GM18873 (cell line): ENCODE results near the gene JUNB.
"Not testable (repeated sequence)": the region's sequence is repeated elsewhere in the genome, so short reads cannot be mapped to it uniquely, and the experiment has no call there.

Experiments used
- ATAC-seq: cut with Tn5 transposase; IDR thresholded peaks from one replicate; pipeline ENCODE4 v1.9.1; 2021; ENCODE audit warnings: mild to moderate bottlenecking, moderate library complexity, moderate number of reproducible peaks; ENCODE audit not compliant: unreplicated experiment, low FRiP score

Gene JUNB

DNA sequence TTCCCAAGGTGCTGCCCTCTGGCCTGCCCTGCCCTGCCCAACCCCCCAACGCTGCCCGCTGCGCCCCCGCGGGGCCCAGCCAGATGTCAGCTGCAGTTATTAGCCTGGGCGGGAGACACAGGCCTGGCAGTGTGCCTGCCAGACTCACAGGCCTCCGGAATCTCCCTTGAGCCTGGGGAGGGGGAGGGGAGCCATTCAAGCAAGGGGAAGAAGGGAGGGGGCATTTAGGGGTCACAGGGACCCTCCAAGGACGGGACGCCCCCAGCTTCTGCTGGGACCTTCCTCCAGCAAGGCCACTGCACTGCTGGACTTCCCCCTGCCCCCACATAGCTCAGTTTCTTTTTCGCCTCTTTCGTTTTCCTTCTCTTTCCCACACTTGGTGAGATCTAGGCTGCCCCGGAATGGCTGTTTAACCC, 2.6 kb upstream of the JUNB start:
- no peak for ATAC-seq

DNA sequence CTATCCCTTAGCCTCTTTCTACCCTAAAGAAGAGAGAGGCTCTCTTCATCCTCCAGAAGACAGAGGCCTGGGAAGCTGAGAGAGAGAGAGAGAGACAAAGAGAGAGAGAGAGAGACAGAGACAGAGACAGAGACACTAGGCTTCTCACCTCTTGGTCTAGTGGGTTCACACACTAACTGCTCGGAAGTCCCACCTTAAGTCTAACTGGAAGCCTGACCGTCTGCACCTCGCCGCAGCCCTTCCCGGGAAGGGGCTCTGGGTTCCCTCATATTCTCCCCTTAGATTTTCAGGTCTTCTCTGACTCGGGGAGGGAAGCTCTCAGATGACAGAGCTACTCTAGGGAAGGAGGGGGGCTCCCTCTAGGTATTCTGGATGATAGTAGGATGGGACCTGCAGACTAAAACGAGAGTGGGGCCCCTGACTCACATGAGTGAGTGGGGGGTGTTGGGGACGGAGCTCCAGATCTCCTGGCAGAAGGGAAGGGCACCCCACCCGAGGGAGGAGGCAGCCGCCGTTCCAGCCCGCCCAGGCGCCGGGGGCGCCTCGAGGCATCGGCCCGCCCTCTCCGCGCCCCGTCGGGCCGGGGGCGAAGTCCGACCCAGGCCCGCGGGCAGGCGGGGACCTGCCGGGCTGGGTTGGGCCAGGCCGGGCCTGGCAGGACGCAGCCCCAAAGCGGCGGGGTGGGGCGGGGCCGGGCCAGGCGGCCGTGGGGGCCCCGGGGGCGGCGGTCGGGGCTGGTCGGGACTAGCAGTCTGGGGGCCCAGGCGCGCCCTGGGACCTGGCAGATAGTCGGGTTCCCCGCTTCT, 2.0 kb upstream of the JUNB start:
- ATAC-seq: no peak

DNA sequence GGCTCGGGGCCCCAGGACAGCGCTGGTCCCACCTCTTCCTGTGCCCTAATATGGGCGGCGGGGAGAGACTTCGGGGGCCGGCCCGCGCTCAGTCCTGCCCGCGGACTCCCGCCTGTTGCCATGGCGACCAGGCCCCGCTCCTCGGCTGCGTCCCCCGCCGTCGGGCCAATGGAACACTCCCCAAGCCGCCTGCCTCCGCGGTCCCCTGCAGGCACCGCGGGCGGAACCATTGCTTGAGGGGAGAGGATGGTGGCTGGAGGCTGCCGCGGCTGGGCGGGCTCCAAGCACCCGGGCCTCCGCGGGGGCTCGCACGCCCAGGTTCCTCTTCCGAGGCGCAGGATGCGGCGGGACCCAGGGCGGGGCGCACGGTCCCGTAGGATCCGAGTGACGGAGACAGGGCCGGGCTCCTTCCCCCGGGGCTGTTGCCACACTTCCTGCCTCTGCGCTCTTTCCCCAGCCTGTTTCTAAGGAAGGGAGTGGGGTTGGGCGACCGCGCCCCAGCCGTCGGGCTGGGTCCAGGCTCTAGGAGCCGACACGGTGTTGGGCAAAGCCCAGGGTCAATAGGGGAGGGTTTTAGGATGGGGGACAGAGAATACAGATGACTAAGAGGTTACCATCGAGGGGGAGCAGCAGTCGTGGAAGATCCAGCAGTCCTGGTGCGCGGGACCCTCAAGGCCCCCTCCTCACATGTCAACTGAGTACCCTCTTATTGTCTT, 1.2 kb upstream of the JUNB start:
- ATAC-seq: peak; percentile 26

DNA sequence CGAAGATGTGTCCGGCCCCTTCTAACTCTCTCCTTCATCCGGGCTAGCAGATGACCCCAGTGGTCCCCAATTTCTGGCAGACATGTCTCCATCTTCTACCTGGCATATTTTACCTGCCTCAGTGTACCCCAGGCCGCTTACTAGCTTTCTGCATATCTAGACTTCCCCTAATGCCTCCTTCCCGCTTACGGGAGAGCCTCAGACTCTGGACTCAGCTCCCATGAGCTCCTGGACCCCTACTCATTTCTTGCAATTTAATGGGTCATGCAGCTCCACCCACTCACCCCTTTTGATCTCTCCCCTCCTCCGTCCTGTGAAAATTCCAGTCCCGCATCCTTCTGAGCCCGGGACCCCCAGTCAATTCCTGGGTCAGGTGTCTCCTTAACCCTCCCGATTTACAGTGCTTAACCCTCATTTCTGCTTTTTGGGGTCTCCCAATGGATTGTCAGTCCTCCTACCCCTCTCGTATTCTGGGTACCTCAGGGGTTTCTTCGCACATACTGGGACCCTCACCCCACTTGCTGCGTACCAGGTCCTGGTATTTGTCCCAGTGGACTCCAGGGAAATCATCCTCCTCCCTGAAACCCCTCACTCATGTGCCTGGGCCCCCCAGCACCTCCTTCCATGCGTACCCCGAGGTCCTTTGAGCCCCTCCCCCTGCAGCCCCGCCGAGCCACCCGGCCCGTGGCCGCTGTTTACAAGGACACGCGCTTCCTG, 500 bp upstream of the JUNB start:
- ATAC-seq: no peak

DNA sequence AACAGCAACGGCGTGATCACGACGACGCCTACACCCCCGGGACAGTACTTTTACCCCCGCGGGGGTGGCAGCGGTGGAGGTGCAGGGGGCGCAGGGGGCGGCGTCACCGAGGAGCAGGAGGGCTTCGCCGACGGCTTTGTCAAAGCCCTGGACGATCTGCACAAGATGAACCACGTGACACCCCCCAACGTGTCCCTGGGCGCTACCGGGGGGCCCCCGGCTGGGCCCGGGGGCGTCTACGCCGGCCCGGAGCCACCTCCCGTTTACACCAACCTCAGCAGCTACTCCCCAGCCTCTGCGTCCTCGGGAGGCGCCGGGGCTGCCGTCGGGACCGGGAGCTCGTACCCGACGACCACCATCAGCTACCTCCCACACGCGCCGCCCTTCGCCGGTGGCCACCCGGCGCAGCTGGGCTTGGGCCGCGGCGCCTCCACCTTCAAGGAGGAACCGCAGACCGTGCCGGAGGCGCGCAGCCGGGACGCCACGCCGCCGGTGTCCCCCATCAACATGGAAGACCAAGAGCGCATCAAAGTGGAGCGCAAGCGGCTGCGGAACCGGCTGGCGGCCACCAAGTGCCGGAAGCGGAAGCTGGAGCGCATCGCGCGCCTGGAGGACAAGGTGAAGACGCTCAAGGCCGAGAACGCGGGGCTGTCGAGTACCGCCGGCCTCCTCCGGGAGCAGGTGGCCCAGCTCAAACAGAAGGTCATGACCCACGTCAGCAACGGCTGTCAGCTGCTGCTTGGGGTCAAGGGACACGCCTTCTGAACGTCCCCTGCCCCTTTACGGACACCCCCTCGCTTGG, 966 bp downstream of the JUNB start:
- no peak for ATAC-seq

DNA sequence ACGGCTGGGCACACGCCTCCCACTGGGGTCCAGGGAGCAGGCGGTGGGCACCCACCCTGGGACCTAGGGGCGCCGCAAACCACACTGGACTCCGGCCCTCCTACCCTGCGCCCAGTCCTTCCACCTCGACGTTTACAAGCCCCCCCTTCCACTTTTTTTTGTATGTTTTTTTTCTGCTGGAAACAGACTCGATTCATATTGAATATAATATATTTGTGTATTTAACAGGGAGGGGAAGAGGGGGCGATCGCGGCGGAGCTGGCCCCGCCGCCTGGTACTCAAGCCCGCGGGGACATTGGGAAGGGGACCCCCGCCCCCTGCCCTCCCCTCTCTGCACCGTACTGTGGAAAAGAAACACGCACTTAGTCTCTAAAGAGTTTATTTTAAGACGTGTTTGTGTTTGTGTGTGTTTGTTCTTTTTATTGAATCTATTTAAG, 1.6 kb downstream of the JUNB start:
- ATAC-seq: no peak

DNA sequence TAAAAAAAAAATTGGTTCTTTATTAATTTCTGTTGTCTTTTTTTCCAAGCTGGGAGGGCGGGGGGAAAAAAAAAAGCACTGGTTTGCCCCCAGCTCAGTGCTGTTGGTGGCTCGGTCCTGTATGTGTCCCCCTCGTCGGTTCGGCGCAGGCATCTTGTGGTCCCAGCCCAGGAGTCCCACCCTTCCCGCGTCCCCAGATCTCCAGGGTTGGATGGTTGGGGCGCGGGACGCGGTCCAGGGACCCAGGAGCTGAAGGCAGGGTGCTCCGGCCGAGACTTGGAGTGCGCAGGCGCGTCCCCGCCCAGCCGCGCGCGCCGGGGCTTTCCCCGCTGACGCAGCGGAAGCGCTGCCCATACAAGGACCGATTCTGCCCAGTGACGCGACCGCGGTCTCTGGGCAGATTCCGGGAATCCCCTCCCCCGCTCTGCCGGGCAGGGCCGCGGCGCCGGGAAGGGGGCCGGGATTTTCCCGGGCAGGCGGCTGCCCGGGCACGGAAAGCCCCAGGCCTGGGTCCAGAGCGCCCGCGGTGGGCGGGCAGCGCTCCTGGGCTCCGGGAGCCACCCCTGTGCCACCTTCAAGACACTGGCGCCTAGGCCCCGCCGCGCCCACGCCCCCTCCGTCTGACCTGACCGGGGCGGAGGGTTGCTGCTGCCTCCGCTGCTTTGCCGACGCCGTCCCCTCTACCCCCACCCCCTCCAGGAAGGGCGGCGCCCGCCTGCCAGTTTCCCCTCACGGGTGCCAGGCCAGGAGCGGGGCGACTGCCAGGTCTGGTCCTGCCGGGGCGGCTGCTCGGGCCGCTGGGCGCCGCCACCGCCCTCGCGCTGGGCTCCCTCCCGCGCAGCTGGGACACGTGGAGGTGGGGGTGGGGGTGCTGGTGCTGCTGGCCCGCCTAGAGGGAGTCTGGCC, 2.3 kb downstream of the JUNB start:
- no peak for ATAC-seq

DNA sequence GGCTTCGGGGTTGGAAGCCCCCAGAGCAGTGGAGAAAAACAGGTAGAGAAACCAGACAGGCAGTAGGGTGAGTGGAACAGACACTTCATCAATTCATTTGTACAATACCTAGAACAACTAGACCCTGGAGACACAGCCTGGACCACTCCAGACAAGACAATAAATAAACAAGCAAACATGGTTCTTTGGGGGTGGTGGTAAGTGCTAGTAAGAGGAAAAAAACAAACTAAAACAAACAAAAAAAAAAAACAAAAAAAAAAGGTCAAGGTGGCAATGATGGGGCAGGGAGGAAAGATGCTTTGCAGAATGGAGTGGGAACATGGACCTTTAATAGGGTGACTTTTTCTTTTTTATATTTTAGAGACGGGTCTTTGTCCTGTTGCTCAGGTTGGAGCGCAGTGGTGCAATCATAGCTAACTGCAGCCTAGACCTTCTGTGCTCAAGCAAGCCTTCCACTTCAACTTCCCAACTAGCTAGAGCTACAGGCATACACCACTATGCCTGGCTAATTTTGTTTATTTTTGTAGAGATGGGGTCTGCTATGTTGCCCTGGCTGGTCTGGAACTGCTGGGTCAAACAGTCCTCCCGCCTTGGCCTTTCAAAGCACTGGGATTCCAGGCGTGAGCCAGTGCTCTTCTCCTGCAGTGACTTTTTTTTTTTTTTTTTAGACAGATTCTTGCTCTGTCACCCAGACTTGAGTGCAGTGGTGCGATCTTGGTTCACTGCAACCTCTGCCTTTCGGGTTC, 3.1 kb downstream of the JUNB start:
- no peak for ATAC-seq

DNA sequence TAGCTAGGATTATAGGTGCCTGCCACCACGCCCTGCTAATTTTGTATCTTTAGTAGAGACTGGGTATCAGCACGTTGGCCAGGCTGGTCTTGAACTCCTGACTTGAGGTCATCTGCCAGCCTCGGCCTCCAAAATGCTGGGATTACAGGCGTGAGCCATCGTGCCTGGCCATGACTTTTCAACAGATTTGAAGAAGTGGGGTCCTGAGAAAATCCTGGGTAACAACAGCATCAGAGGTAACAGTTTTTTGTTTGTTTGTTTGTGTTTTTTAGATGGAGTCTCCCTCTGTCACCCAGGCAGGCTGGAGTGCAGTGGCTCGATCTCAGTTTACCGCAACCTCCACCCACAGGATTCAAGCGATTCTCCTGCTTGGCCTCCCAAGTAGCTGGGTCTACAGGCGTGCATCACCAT, 3.7 kb downstream of the JUNB start:
- ATAC-seq: no peak

DNA sequence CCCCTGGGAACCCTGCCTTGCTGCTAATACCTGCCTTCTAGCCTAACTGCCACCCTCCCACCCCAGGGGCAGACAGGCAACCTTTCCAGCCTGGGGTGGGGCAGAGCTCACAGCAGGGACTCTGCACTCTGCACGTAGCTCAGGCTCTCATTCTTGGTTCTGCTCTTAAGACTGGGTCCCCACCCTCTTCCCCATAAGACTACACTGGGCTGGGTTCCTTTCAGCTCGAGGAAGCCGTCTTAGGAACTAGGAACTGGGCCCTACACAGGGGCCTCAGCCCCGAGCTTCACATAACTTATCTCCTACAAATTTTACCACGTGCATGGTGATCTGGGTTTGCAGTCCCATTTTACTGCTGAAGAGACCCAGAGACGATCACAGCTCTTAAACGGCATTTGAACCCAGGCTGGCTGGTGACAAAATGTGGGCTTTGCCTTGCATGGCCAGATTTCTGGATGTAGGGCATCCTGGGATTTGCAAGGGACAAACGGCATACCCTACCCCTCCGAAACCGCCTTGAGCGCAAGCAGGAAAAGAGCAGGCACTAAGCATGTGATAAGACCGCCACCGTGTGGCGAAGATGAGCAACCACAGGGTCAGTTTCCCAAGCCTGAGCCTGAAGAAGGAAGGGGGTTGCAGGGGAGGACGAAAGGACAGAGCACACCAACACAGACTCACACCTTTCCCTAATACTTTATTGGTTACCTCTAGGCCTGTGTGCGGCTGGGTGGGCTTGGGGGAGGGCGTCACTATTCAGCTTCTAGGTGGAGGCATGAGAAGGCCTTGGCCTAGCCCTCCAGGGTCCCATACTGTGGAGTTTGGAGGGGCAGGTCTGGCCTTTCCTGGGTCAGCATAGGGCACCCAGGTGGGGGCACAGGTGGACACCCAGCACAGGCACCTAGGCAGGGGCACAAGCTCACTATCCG, 5.1 kb downstream of the JUNB start:
- ATAC-seq: no peak

DNA sequence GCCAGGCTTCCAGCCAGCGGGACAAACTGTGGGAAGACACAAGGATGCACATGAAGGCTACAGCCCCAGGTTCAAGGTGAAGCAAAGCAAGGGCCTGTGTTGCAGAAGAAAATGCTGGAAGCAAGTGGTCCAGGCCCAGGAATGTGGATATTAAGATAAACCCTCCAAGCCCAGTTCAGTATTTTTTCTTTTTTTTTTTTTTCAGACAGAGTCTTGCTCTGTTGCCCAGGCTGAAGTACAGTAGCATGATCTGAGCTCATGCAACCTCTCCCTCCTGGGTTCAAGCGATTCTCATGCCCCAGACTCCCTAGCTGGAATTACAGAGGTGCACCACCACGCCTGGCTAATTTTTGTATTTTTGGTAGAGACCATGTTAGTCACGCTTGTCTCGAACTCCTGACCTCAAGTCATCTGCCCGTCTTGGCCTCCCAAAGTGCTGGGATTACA, 5.9 kb downstream of the JUNB start:
- no peak for ATAC-seq

DNA sequence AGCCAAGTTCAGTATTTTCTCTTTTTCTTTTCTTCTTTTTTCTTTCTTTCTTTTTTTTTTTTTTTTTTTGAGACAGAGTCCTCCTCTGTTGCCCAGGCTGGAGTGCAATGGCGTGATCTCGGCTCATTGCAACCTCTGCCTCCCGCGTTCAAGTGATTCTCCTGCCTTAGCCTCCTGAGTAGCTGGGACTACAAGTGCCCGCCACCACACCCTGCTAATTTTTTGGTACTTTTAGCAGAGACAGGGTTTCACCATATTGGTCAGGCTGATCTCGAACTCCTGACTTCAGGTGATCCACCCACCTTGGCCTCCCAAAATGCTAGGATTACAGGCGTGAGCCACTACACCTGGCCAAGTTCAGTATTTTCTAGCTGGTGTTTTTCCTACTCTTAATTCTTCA, 6.3 kb downstream of the JUNB start:
- ATAC-seq: not testable (repeated sequence)

DNA sequence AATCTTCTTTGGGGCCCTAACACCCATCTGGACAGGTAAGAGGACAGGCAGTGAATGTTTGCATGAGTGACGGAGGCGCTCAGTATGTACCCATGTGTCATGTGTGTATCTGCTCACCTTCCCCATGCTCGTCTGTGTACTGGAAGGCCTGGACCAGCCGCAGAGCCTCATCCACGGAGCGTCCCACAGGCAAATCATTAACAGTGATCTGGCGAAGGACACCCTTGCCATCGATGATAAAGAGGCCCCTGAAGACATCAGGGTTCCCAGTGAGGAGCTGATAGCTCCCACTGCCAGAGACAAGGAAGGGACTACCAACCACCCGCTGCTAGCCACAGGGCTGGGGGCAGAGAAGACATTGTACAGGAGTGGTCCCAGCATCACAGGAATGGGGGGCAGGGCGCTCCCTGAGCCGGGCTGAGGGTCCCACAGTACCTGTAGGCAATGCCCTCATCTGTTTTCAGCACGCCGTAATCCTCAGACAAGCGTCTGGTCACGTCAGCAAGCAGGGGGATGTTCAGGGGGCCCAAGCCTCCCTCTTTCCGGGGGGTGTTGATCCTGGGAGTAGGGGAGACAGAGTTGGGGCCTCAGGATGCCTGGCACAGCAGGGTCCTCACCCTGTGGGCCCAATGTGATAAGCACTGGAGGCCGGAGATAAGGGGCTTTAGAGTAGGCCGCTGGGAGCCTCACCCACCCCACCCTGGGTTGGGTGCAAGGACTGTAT, 8.6 kb downstream of the JUNB start:
- no peak for ATAC-seq

DNA sequence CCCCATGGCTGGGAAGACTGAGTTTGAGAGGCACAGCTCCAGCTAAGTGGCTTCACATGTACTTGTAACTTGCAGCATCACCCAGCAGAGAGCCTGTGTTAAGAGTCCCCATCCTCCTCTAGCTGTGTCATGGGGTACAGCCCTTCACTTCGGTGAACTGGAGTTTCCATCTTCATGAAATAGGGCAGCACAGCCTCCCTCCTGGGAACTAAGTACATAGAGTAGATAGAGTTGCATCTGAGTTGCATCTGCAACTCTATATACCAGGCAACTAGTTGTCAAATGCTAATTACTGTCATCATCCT, 9.1 kb downstream of the JUNB start:
- ATAC-seq: no peak

DNA sequence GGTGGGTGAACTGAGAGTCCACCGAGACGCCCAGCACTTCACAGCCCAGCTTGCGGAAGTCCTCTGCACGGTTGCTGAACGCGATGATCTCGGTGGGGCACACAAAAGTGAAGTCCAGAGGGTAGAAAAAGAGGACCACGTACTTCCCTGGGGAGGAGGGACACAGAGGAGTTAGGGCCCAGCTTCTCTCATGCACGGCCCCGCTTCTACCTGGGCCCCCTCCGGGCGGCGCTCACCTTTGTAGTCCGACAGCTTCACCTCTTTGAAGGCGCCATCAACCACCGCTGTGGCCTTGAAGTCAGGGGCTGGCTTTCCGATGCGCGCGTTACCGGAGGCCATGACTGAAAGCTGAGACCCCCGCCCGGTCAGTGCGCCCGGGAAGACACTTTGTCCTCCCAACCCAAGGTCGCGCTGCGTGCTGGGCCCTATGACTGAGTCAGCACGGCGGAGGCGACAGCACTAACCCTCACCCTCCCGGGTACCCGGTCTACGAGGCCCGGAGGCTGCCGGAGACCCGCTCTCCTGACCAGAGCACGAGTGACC, 9.7 kb downstream of the JUNB start:
- ATAC-seq: no peak

DNA sequence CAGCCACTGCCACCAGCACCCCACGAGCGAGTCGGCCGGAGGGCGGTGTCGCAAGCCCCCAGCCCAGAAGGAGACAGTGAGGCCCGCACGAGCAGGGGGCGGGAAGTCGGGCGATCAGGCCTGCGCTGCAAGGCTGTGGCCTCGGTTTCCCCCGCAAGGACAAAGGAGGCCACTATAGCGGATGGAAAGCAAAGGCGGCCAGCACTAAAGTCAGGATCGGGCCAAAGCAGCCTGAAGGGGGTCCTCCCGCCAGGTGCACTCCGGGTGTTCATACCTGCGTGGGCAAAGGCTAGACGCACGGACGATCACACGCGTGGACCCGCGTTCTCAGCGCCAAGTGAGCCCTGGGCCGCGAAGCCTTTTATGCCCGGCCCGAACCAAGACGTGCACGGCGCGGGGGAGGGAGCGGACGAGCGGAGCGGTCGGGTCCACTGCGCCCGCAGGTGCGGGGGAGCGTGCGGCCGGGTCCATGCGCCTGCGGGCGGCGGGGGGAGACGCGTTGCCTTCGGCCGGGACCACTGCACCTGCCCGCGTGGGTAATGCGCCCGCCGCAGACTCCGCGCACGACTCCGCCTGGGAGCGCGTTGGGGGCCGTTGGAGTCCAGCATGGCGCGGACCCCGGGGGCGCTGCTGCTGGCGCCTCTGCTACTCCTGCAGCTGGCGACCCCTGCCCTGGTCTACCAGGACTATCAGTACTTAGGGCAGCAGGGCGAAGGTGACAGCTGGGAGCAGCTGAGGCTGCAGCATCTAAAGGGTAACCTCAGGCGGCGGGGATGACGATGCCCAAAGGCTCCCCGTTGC, 10.4 kb downstream of the JUNB start, which contains the start of the genes PRDX2 and THSD8:
Gene PRDX2 (minus strand): TSS at position 335 of the 801 bp plus-strand sequence. CDS start 539 bp downstream, outside the sequence.
Gene THSD8 (plus strand): TSS at position 604 of the 801 bp plus-strand sequence. CDS start 3 bp downstream, at position 607.
- ATAC-seq: no peak
